Mesenchymal stem cell (in vitro differentiated cells and primary cell): ENCODE measurements around the gene ZNF441. TPM values are rescaled to one million over a fixed set of nuclear protein-coding genes. Genes with fewer than 3 reads are reported as not detected.

Experiments
- DNase-seq: peaks from one replicate; pipeline ENCODE4 v3.0.0-alpha.2; 2013
- H2AFZ ChIP-seq: one replicate; pipeline ENCODE4 v1.6.1; 2013; ENCODE audit warnings: low read depth, mild to moderate bottlenecking, control low read depth, inconsistent platforms, low read length, moderate library complexity
- H2AK5ac ChIP-seq: 2 replicates; pipeline ENCODE4 v1.6.1; 2013; ENCODE audit warnings: low read length, moderate library complexity, mild to moderate bottlenecking, inconsistent platforms; ENCODE audit not compliant: severe bottlenecking
- H2BK120ac ChIP-seq: one replicate; pipeline ENCODE4 v1.6.1; 2013; ENCODE audit warnings: low read depth, mild to moderate bottlenecking, inconsistent platforms, low read length, moderate library complexity
- H2BK12ac ChIP-seq, 2 experiments: one replicate each; pipeline ENCODE4 v1.6.1; 2013; ENCODE audit warnings: inconsistent platforms in 2 of 2, low read length in 2 of 2, mild to moderate bottlenecking in 2 of 2, moderate library complexity in 2 of 2, control low read depth in 1 of 2
- H2BK15ac ChIP-seq: one replicate; pipeline ENCODE4 v1.6.1; 2013; ENCODE audit warnings: mild to moderate bottlenecking, low read depth, inconsistent platforms; ENCODE audit not compliant: poor library complexity, severe bottlenecking
- H2BK5ac ChIP-seq: 2 replicates; pipeline ENCODE4 v1.6.1; 2013; ENCODE audit warnings: low read depth, mild to moderate bottlenecking, low read length, control low read depth, inconsistent platforms; ENCODE audit not compliant: poor library complexity, severe bottlenecking
- H3K14ac ChIP-seq, 2 experiments: one replicate each; pipeline ENCODE4 v1.6.1; 2013; ENCODE audit warnings: inconsistent platforms in 2 of 2, low read length in 2 of 2, control low read depth in 1 of 2, mild to moderate bottlenecking in 1 of 2, moderate library complexity in 1 of 2
- H3K18ac ChIP-seq, 2 experiments: one replicate each; pipeline ENCODE4 v1.6.1; 2013; ENCODE audit warnings: inconsistent platforms in 2 of 2, low read length in 2 of 2, control low read depth in 1 of 2, low read depth in 1 of 2, mild to moderate bottlenecking in 1 of 2
- H3K23ac ChIP-seq, 2 experiments: one replicate each; pipeline ENCODE4 v1.6.1; 2013; ENCODE audit warnings: inconsistent platforms in 2 of 2, low read length in 2 of 2, mild to moderate bottlenecking in 2 of 2, moderate library complexity in 2 of 2, control low read depth in 1 of 2
- H3K27ac ChIP-seq: 2 replicates; pipeline ENCODE4 v1.5.1; 2013; ENCODE audit warnings: mild to moderate bottlenecking, moderate library complexity, low read length, control low read depth, inconsistent platforms; ENCODE audit not compliant: poor library complexity, severe bottlenecking
- H3K27me3 ChIP-seq, 2 experiments: 2 replicates each; pipeline versions ENCODE4 v1.6.1 to v1.7.0; 2013; ENCODE audit warnings: low read length in 2 of 2, mild to moderate bottlenecking in 2 of 2, moderate library complexity in 2 of 2, control low read depth in 1 of 2, inconsistent platforms in 1 of 2; ENCODE audit not compliant: control insufficient read depth in 1 of 2, insufficient read depth in 1 of 2
- H3K36me3 ChIP-seq, 2 experiments: 2 replicates each; pipeline versions ENCODE4 v1.6.1 to v1.7.0; 2013; ENCODE audit warnings: low read length in 2 of 2, control low read depth in 1 of 2, inconsistent platforms in 1 of 2, low read depth in 1 of 2, mild to moderate bottlenecking in 1 of 2; ENCODE audit not compliant: insufficient read depth in 2 of 2, control insufficient read depth in 1 of 2
- H3K4ac ChIP-seq, 2 experiments: one replicate each; pipeline ENCODE4 v1.6.1; 2013; ENCODE audit warnings: inconsistent platforms in 2 of 2, low read length in 2 of 2, mild to moderate bottlenecking in 2 of 2, moderate library complexity in 2 of 2, control low read depth in 1 of 2, low read depth in 1 of 2
- H3K4me1 ChIP-seq: 2 replicates; pipeline ENCODE4 v1.6.1; 2013; ENCODE audit warnings: low read depth, low read length, control low read depth; ENCODE audit not compliant: control insufficient read depth, insufficient read depth
- H3K4me2 ChIP-seq: 2 replicates; pipeline ENCODE4 v1.6.1; 2013; ENCODE audit warnings: low read length, mild to moderate bottlenecking, inconsistent platforms; ENCODE audit not compliant: poor library complexity, severe bottlenecking
- H3K4me3 ChIP-seq, 2 experiments: 2 replicates each; pipeline versions ENCODE4 v1.5.1 to v1.7.0; 2013; ENCODE audit warnings: low read length in 2 of 2, mild to moderate bottlenecking in 2 of 2, control low read depth in 1 of 2, low read depth in 1 of 2; ENCODE audit not compliant: insufficient read depth in 1 of 2
- H3K79me1 ChIP-seq: replicated peaks from 2 replicates; pipeline ENCODE4 v1.6.1; 2013; ENCODE audit warnings: mild to moderate bottlenecking, control low read depth, low read length, inconsistent platforms; ENCODE audit not compliant: poor library complexity, severe bottlenecking
- H3K9ac ChIP-seq: 2 replicates; pipeline ENCODE4 v1.7.0; 2013; ENCODE audit warnings: mild to moderate bottlenecking, low read length, moderate library complexity
- H3K9me3 ChIP-seq: 2 replicates; pipeline ENCODE4 v1.7.0; 2013; ENCODE audit warnings: mild to moderate bottlenecking, low read length; ENCODE audit not compliant: control insufficient read depth
- H4K8ac ChIP-seq: one replicate; pipeline ENCODE4 v1.6.1; 2013; ENCODE audit warnings: inconsistent platforms, mild to moderate bottlenecking, low read length, moderate library complexity
- H4K91ac ChIP-seq: one replicate; pipeline ENCODE4 v1.6.1; 2013; ENCODE audit warnings: mild to moderate bottlenecking, low read length, inconsistent platforms
- WGBS: methylation state at CpG from one replicate; pipeline ENCODE4 v1.1.7; 2013; ENCODE audit warnings: mixed read lengths; 5-methylcytosine and 5-hydroxymethylcytosine counted together
- polyA plus RNA-seq, 2 experiments: library from polyadenylated mRNA; stranded (reverse); fragments of 200-250 nt; gene quantifications; one replicate each; pipeline ENCODE4 v1.2.3, GENCODE V29; 2013

The ZNF441 gene
- 2.3 TPM for polyA plus RNA-seq (2013, experiment 1 of 2)
- 2.0 TPM for polyA plus RNA-seq (2013, experiment 2 of 2)

- peaks cover 24% of the 10 kb centered on the region for H3K9me3 ChIP-seq
- peak within 1 kb of the TSS in 1 of 2 experiments; percentile 95 for H3K4ac ChIP-seq
- H2BK5ac ChIP-seq: peak within 1 kb of the TSS; percentile 76
- peak within 1 kb of the TSS in 1 of 2 experiments; percentile 81 for H3K14ac ChIP-seq
- peak within 1 kb of the TSS; percentile 99 for H2AFZ ChIP-seq
- peaks cover 0 to 3% of the 10 kb centered on the region in 2 experiments for H3K36me3 ChIP-seq
- H3K4me1 ChIP-seq: peaks cover 9% of the 10 kb centered on the region
- peak within 1 kb of the TSS; percentile 66 to 94 for H3K4me3 ChIP-seq
- H2BK120ac ChIP-seq: peak within 1 kb of the TSS; percentile 34
- H3K27me3 ChIP-seq: no peaks in the 10 kb centered on the region
- peak within 1 kb of the TSS; percentile 90 for H4K91ac ChIP-seq
- no peak within 1 kb of the TSS for H2BK12ac ChIP-seq
- H3K18ac ChIP-seq: peak within 1 kb of the TSS; percentile 95 to 97
- peak within 1 kb of the TSS; percentile 98 for H4K8ac ChIP-seq
- peak; percentile 95 for DNase-seq
- WGBS: 3% methylated on average over 50 of the region's 61 CpGs
- peak within 1 kb of the TSS; percentile 70 for H3K27ac ChIP-seq
- H3K79me1 ChIP-seq: peaks cover 9% of the 10 kb centered on the region
- peak within 1 kb of the TSS; percentile 90 for H2BK15ac ChIP-seq
- no peak within 1 kb of the TSS for H2AK5ac ChIP-seq
- peak within 1 kb of the TSS; percentile 79 to 85 for H3K23ac ChIP-seq
- peak within 1 kb of the TSS; percentile 92 for H3K4me2 ChIP-seq
- peak within 1 kb of the TSS; percentile 98 for H3K9ac ChIP-seq
These were observed at the start of gene ZNF441 for GRCh38 chr19:11766597-11767591. Gene ZNF441, plus strand, starts transcription at chr19:11767000. Its CDS starts 194 bp downstream, at chr19:11767194.

- Histone ChIP-seq H3K4me2 (no peak overlapping the region), H2BK5ac (no peak overlapping the region), H3K23ac (no peak overlapping the region), H3K14ac (no peak overlapping the region), H4K91ac (no peak overlapping the region), H3K4ac (no peak overlapping the region), H3K27me3 (no peaks in the 10 kb centered on the region), H3K79me1 (peaks cover 19% of the 10 kb centered on the region), H2BK12ac (no peak overlapping the region), H3K27ac (no peak overlapping the region), H2AK5ac (no peak overlapping the region), H3K4me3 (peak overlapping the region in 1 of 2 experiments; percentile 52), H2BK120ac (no peak overlapping the region), H3K9me3 (peaks cover 78% of the 10 kb centered on the region), H4K8ac (no peak overlapping the region), H2AFZ (no peak overlapping the region), H2BK15ac (no peak overlapping the region), H3K4me1 (no peaks in the 10 kb centered on the region), H3K9ac (no peak overlapping the region), H3K18ac (no peak overlapping the region), H3K36me3 (peaks cover 28 to 45% of the 10 kb centered on the region in 2 experiments)
- WGBS: 97% methylated on average over 4 of the region's 5 CpGs
- DNase-seq: no peak
These were observed 45.1 kb upstream of the ZNF441 start for GRCh38 chr19:11721681-11722080.

- no peak overlapping the region for H2BK5ac ChIP-seq
- H3K27me3 ChIP-seq: no peaks in the 10 kb centered on the region
- H3K9ac ChIP-seq: no peak overlapping the region
- no peak overlapping the region for H3K27ac ChIP-seq
- H3K4me1 ChIP-seq: no peaks in the 10 kb centered on the region
- H3K4me3 ChIP-seq: peak overlapping the region in 1 of 2 experiments; percentile 52
- no peak for DNase-seq
- H2BK120ac ChIP-seq: no peak overlapping the region
- H4K8ac ChIP-seq: no peak overlapping the region
- H3K4ac ChIP-seq: no peak overlapping the region
- no peak overlapping the region for H4K91ac ChIP-seq
- peaks cover 79% of the 10 kb centered on the region for H3K9me3 ChIP-seq
- H2BK12ac ChIP-seq: no peak overlapping the region
- WGBS: 93% methylated on average over 10 of the region's 10 CpGs
- H2BK15ac ChIP-seq: no peak overlapping the region
- H3K14ac ChIP-seq: no peak overlapping the region
- no peak overlapping the region for H2AK5ac ChIP-seq
- peaks cover 20% of the 10 kb centered on the region for H3K79me1 ChIP-seq
- no peak overlapping the region for H3K18ac ChIP-seq
- H3K36me3 ChIP-seq: peaks cover 32 to 45% of the 10 kb centered on the region in 2 experiments
- no peak overlapping the region for H3K23ac ChIP-seq
- no peak overlapping the region for H3K4me2 ChIP-seq
- no peak overlapping the region for H2AFZ ChIP-seq
These were observed 44.4 kb upstream of the ZNF441 start for GRCh38 chr19:11722414-11722813.

- Histone ChIP-seq H2AFZ (no peak overlapping the region), H3K4me1 (no peaks in the 10 kb centered on the region), H3K4ac (no peak overlapping the region), H4K8ac (no peak overlapping the region), H2AK5ac (no peak overlapping the region), H3K14ac (no peak overlapping the region), H3K18ac (no peak overlapping the region), H2BK15ac (no peak overlapping the region), H4K91ac (no peak overlapping the region), H3K27ac (no peak overlapping the region), H3K4me3 (no peak overlapping the region), H3K79me1 (peaks cover 32% of the 10 kb centered on the region), H3K4me2 (no peak overlapping the region), H3K36me3 (peaks cover 15 to 25% of the 10 kb centered on the region in 2 experiments), H3K23ac (no peak overlapping the region), H2BK12ac (no peak overlapping the region), H3K9ac (no peak overlapping the region), H2BK120ac (no peak overlapping the region), H3K9me3 (peaks cover 27% of the 10 kb centered on the region), H3K27me3 (no peaks in the 10 kb centered on the region), H2BK5ac (no peak overlapping the region)
- no peak for DNase-seq
- 95% methylated on average over 4 of the region's 4 CpGs for WGBS
These were observed 37.2 kb upstream of the ZNF441 start for GRCh38 chr19:11729586-11729985.
